Measurements from ENCODE around the gene CTSS. TPM values are rescaled to one million over a fixed set of nuclear protein-coding genes. Genes with fewer than 3 reads are reported as not detected.

Gene CTSS
- total RNA-seq, 4 donors from 2014 or later = 5.9 to 26.7 (median 16.5) TPM

GRCh38 chr1:150791585-150791984, 26.0 kb upstream of the CTSS start:
- TF ChIP-seq POLR2A (IDR thresholded peaks at IDR 0.05) (no peak), CTCF (IDR thresholded peaks at IDR 0.05) (no peak)
- no peaks in the 10 kb centered on the region for H3K27me3 ChIP-seq
- DNase-seq = no peak
- no peaks in the 10 kb centered on the region for H3K4me1 ChIP-seq
- H3K27ac ChIP-seq = no peak overlapping the region
- H3K4me3 ChIP-seq = no peak overlapping the region
- no peaks in the 10 kb centered on the region for H3K9me3 ChIP-seq
- no peaks in the 10 kb centered on the region for H3K36me3 ChIP-seq
- intact Hi-C loops (cut with DNase I; ENCODE audit: low total_unique reads) = no loop called here

GRCh38 chr1:150789396-150789795, 23.8 kb upstream of the CTSS start:
- Histone ChIP-seq H3K27ac (no peak overlapping the region), H3K27me3 (no peaks in the 10 kb centered on the region), H3K4me1 (no peaks in the 10 kb centered on the region), H3K36me3 (no peaks in the 10 kb centered on the region), H3K4me3 (no peak overlapping the region), H3K9me3 (no peaks in the 10 kb centered on the region)
- TF ChIP-seq POLR2A (IDR thresholded peaks at IDR 0.05) (no peak), CTCF (IDR thresholded peaks at IDR 0.05) (no peak)
- DNase-seq = no peak
- intact Hi-C loops (cut with DNase I; ENCODE audit: low total_unique reads) = no loop called here

- intact Hi-C loops (cut with DNase I; ENCODE audit: low total_unique reads) = no loop called here
- no peaks in the 10 kb centered on the region for H3K9me3 ChIP-seq
- no peaks in the 10 kb centered on the region for H3K27me3 ChIP-seq
- TF ChIP-seq CTCF (IDR thresholded peaks at IDR 0.05) = no peak
- no peak for TF ChIP-seq POLR2A (IDR thresholded peaks at IDR 0.05)
- H3K4me3 ChIP-seq = no peak overlapping the region
- no peaks in the 10 kb centered on the region for H3K36me3 ChIP-seq
- H3K4me1 ChIP-seq = no peaks in the 10 kb centered on the region
- no peak for DNase-seq
- H3K27ac ChIP-seq = no peak overlapping the region
Observed at GRCh38 chr1:150788946-150789345, 23.4 kb upstream of the CTSS start.

GRCh38 chr1:150787455-150787854, 21.9 kb upstream of the CTSS start:
- intact Hi-C loops (cut with DNase I; ENCODE audit: low total_unique reads) = no loop called here
- DNase-seq = no peak
- no peak overlapping the region for H3K4me3 ChIP-seq

GRCh38 chr1:150780510-150780909, 14.9 kb upstream of the CTSS start:
- no peak overlapping the region for H3K4me3 ChIP-seq
- TF ChIP-seq CTCF (IDR thresholded peaks at IDR 0.05) (no peak), POLR2A (IDR thresholded peaks at IDR 0.05) (no peak)
- H3K36me3 ChIP-seq = no peaks in the 10 kb centered on the region
- H3K9me3 ChIP-seq = no peaks in the 10 kb centered on the region
- no peak for DNase-seq
- intact Hi-C loops (cut with DNase I; ENCODE audit: low total_unique reads) = no loop called here
- H3K27me3 ChIP-seq = no peaks in the 10 kb centered on the region
- H3K27ac ChIP-seq = no peak overlapping the region
- H3K4me1 ChIP-seq = no peaks in the 10 kb centered on the region

More at GRCh38 chr1:150787455-150787854, 21.9 kb upstream of the CTSS start:
- Histone ChIP-seq H3K27me3 (no peaks in the 10 kb centered on the region), H3K27ac (no peak overlapping the region), H3K36me3 (no peaks in the 10 kb centered on the region), H3K9me3 (no peaks in the 10 kb centered on the region), H3K4me1 (no peaks in the 10 kb centered on the region)
- no peak for TF ChIP-seq CTCF (IDR thresholded peaks at IDR 0.05)
